GM12865 (cell line): ENCODE measurements around the gene ZNF549.

Experiments used
- DNase-seq: peaks from one replicate; pipeline ENCODE4 v3.0.0; 2010; ENCODE audit warnings: low read depth
- H3K4me3 ChIP-seq: 2 replicates; pipeline ENCODE4 v1.5.1; 2011; ENCODE audit warnings: mild to moderate bottlenecking, low read depth, low read length, control low read depth
- TF ChIP-seq, protein P1 (sequence below): IDR thresholded peaks from 2 replicates; pipeline ENCODE4 v1.5.1; 2011; ENCODE audit warnings: low read length, control low read depth, low read depth, inconsistent platforms; ENCODE audit not compliant: insufficient read depth; ENCODE audit errors: missing control alignments

Gene ZNF549

DNA sequence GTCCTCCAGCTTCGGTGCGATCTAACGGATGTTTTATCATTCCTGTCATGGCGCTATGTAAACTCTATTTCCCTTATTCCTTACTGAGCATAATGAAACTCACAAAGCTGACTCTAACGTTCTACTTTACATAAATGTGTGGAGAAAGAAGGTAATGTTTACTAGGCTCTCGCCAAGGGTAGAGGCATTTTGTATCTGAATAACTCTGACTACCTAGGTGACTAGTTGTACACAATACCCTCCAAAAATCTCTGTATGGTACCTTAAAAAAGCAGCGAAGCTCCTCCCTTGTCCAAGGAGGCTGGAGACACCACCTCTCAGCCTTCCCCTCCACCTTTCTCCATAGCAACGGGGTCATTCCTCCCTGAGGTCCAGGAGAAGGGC is 72.2 kb downstream of the ZNF549 start:
- peak overlapping the region; percentile 87 for H3K4me3 ChIP-seq
- TF ChIP-seq, protein P1, sequence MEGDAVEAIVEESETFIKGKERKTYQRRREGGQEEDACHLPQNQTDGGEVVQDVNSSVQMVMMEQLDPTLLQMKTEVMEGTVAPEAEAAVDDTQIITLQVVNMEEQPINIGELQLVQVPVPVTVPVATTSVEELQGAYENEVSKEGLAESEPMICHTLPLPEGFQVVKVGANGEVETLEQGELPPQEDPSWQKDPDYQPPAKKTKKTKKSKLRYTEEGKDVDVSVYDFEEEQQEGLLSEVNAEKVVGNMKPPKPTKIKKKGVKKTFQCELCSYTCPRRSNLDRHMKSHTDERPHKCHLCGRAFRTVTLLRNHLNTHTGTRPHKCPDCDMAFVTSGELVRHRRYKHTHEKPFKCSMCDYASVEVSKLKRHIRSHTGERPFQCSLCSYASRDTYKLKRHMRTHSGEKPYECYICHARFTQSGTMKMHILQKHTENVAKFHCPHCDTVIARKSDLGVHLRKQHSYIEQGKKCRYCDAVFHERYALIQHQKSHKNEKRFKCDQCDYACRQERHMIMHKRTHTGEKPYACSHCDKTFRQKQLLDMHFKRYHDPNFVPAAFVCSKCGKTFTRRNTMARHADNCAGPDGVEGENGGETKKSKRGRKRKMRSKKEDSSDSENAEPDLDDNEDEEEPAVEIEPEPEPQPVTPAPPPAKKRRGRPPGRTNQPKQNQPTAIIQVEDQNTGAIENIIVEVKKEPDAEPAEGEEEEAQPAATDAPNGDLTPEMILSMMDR = no peak
- DNase-seq = no peak

DNA sequence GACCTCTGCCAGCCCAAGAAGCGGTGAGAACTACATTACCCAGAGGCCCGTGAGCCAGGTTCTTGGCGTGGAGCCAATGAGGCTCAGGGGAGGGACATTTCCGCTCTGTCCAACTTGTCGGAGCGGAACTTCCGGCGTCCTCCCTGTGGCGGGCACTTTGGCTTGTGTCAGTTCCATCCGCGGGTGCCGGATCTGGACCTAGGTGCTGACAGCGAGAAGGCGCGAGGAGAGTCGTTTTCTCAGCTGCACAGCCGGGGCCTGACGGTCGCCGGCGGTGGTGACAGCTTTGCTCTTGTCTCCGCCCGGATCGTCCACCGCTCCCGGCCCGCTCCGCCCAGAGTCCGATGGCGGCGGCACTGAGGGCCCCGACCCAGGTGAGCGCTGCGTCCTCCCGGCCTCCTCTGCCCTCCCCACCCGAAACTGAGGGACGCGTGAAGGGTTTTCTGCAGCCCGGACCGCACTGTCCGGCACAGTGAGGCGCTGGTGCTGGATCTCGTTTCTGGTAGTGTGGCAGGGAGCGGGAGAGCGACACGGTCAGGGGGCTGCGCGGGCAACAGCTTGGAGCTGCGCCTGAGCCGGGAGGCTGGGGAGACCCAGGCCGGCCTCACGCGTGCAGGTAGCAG is 72.7 kb downstream of the ZNF549 start, which contains the start of gene ZNF530:
Gene ZNF530, plus strand, starts transcription at position 125 of the 623 bp plus-strand sequence. CDS start 4,461 bp downstream, outside the sequence.
- H3K4me3 ChIP-seq = peak within 1 kb of the TSS; percentile 87
- TF ChIP-seq, protein P1 = no peak
- peak; percentile 96 for DNase-seq

DNA sequence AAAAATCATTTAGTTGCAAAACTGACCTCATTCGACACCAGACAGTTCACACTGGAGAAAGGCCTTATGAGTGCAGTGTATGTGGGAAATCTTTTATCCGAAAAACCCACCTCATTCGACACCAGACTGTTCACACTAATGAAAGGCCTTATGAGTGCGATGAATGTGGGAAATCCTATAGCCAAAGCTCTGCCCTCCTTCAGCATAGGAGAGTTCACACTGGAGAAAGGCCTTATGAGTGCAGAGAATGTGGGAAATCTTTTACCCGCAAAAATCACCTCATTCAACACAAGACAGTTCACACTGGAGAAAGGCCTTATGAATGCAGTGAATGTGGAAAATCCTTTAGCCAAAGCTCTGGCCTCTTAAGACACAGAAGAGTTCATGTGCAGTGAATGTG is 79.8 kb downstream of the ZNF549 start:
- H3K4me3 ChIP-seq = no peak overlapping the region
- no peak for DNase-seq
- TF ChIP-seq, protein P1 = no peak
